Measurements from ENCODE around the gene AHCYL1.

GRCh38 chr1:109944541-109944940 lies 40.0 kb upstream of the AHCYL1 start:
- no peak for TF ChIP-seq CTCF (IDR thresholded peaks at IDR 0.05)
- TF ChIP-seq POLR2A (IDR thresholded peaks at IDR 0.05), result no peak
